GM21825 (cell line): ENCODE measurements around the gene BCL2L1.

Source experiments
- ATAC-seq: cut with Tn5 transposase; IDR thresholded peaks from one replicate; pipeline ENCODE4 v1.9.1; 2021; ENCODE audit warnings: mild to moderate bottlenecking, moderate library complexity; ENCODE audit not compliant: unreplicated experiment

Gene BCL2L1

GRCh38 chr20:31710423-31711108 lies 12.1 kb downstream of the BCL2L1 start:
- no peak for ATAC-seq

GRCh38 chr20:31709939-31710338 lies 12.7 kb downstream of the BCL2L1 start:
- no peak for ATAC-seq

- ATAC-seq, result no peak
Measured at GRCh38 chr20:31708736-31709534, 13.7 kb downstream of the BCL2L1 start.

GRCh38 chr20:31707994-31708735 lies 14.5 kb downstream of the BCL2L1 start:
- ATAC-seq, result no peak

- ATAC-seq, result no peak
Measured at GRCh38 chr20:31707258-31707615, 15.4 kb downstream of the BCL2L1 start.

GRCh38 chr20:31706607-31707257 lies 15.9 kb downstream of the BCL2L1 start:
- ATAC-seq, result no peak

GRCh38 chr20:31705598-31706597 lies 16.8 kb downstream of the BCL2L1 start:
- peak; percentile 82 for ATAC-seq

GRCh38 chr20:31705191-31705590 lies 17.5 kb downstream of the BCL2L1 start:
- no peak for ATAC-seq

GRCh38 chr20:31704225-31705119 lies 18.2 kb downstream of the BCL2L1 start:
- no peak for ATAC-seq

GRCh38 chr20:31701591-31701990 lies 21.1 kb downstream of the BCL2L1 start:
- no peak for ATAC-seq

GRCh38 chr20:31700747-31701146 lies 21.9 kb downstream of the BCL2L1 start:
- no peak for ATAC-seq

- no peak for ATAC-seq
Measured at GRCh38 chr20:31699801-31700728, 22.6 kb downstream of the BCL2L1 start.

GRCh38 chr20:31698803-31699718 lies 23.6 kb downstream of the BCL2L1 start:
- peak; percentile 91 for ATAC-seq

GRCh38 chr20:31698243-31698802 lies 24.3 kb downstream of the BCL2L1 start:
- no peak for ATAC-seq

- ATAC-seq, result no peak
Measured at GRCh38 chr20:31695849-31696804, 26.5 kb downstream of the BCL2L1 start.
